ENCODE data around the gene STK4. TPM values are rescaled to one million over a fixed set of nuclear protein-coding genes. Genes with fewer than 3 reads are reported as not detected.

STK4 gene
- total RNA-seq, 1 experiment from 2014 or later = 52.7 TPM

GRCh38 chr20:44993343-44993742 lies 27.0 kb downstream of the STK4 start:
- CTCF ChIA-PET = interaction anchor here (1.2 kb wide), 1 partner anchor 18 kb away, joined by 6 read pairs; no protein-coding TSS in a partner anchor
- H3K27me3 ChIP-seq (replicated peaks; ENCODE audit: insufficient read depth, low read depth, low read length, poor library complexity) = no peaks in the 10 kb centered on the region
- POLR2A ChIA-PET (ENCODE audit: low non-redundant PET) = no interaction called here
- peak; percentile 87 for DNase-seq (ENCODE audit: low spot score)
- peaks cover 45% of the 10 kb centered on the region for H3K4me1 ChIP-seq (ENCODE audit: insufficient read depth, low read length, poor library complexity, severe bottlenecking)
- no peaks in the 10 kb centered on the region for H3K9me3 ChIP-seq (ENCODE audit: low read depth, low read length, poor library complexity, severe bottlenecking)
- peak overlapping the region; percentile 28 for H3K4me3 ChIP-seq (ENCODE audit: low read depth, low read length, poor library complexity, severe bottlenecking)
- TF ChIP-seq CTCF (conservative IDR thresholded peaks at IDR 0.05; ENCODE audit: low read depth, low read length) (no peak), EZH2 (IDR thresholded peaks at IDR 0.05; ENCODE audit: borderline replicate concordance, low read depth, low read length, poor library complexity, severe bottlenecking) (no peak)
- no TSS peak for BruUV-seq (replicated peaks)
- peak overlapping the region; percentile 81 for H3K27ac ChIP-seq (ENCODE audit: low read depth, low read length, poor library complexity, severe bottlenecking)
- intact Hi-C loops (cut with micrococcal nuclease; ENCODE audit: unreplicated experiment) = no loop called here
- peaks cover 22% of the 10 kb centered on the region for H3K36me3 ChIP-seq (ENCODE audit: insufficient read depth, low read length, poor library complexity, severe bottlenecking)

DNA sequence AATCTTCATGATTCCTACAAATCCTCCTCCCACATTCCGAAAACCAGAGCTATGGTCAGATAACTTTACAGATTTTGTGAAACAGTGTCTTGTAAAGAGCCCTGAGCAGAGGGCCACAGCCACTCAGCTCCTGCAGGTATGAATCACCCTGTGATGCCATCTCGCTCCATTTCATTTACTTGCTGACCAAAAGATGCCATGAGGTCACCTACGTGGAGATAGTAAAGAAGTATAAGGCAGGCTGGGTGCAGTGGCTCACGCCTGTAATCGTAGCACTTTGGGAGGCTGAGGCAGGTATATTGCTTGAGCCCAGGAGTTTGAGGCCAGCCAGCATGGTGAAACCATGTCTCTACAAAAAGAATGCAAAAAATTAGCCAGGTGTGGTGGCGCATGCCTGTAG lies 30.9 kb downstream of the STK4 start:
- Histone ChIP-seq H3K4me3 (ENCODE audit: low read depth, low read length, poor library complexity, severe bottlenecking) (no peak overlapping the region), H3K27me3 (replicated peaks; ENCODE audit: insufficient read depth, low read depth, low read length, poor library complexity) (no peaks in the 10 kb centered on the region), H3K4me1 (ENCODE audit: insufficient read depth, low read length, poor library complexity, severe bottlenecking) (peaks cover 19% of the 10 kb centered on the region), H3K36me3 (ENCODE audit: insufficient read depth, low read length, poor library complexity, severe bottlenecking) (peaks cover 38% of the 10 kb centered on the region), H3K9me3 (ENCODE audit: low read depth, low read length, poor library complexity, severe bottlenecking) (no peaks in the 10 kb centered on the region), H3K27ac (ENCODE audit: low read depth, low read length, poor library complexity, severe bottlenecking) (no peak overlapping the region)
- no TSS peak for BruUV-seq (replicated peaks)
- no peak for TF ChIP-seq CTCF (conservative IDR thresholded peaks at IDR 0.05; ENCODE audit: low read depth, low read length)
- no peak for TF ChIP-seq EZH2 (IDR thresholded peaks at IDR 0.05; ENCODE audit: borderline replicate concordance, low read depth, low read length, poor library complexity, severe bottlenecking)
- ChIA-PET POLR2A (ENCODE audit: low non-redundant PET) (no interaction called here), CTCF (no interaction called here)
- intact Hi-C loops (cut with micrococcal nuclease; ENCODE audit: unreplicated experiment) = no loop called here
- DNase-seq (ENCODE audit: low spot score) = no peak

DNA sequence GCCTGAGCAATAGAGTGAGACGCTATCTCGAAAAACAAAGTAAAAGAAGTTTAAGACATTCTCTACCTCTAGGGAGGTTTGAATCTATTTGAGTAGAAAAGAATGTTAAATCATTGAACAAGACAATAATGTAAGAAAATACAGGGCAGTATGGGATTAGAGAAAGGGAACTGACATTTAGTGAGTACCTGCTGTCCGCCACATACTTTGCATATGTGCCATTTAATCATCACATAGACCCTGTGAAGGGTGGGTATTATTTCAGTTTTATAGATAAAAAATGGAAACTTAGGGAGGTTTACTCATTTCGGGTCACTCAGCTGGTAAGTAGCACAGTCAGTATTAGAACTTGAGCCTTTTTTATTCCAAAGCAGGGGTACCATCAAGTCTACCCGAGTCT lies 31.4 kb downstream of the STK4 start:
- H3K36me3 ChIP-seq (ENCODE audit: insufficient read depth, low read length, poor library complexity, severe bottlenecking) = peaks cover 43% of the 10 kb centered on the region
- intact Hi-C loops (cut with micrococcal nuclease; ENCODE audit: unreplicated experiment) = no loop called here
- no peak overlapping the region for H3K4me3 ChIP-seq (ENCODE audit: low read depth, low read length, poor library complexity, severe bottlenecking)
- no peaks in the 10 kb centered on the region for H3K27me3 ChIP-seq (replicated peaks; ENCODE audit: insufficient read depth, low read depth, low read length, poor library complexity)
- no peak for DNase-seq (ENCODE audit: low spot score)
- POLR2A ChIA-PET (ENCODE audit: low non-redundant PET) = no interaction called here
- no peak overlapping the region for H3K27ac ChIP-seq (ENCODE audit: low read depth, low read length, poor library complexity, severe bottlenecking)
- H3K4me1 ChIP-seq (ENCODE audit: insufficient read depth, low read length, poor library complexity, severe bottlenecking) = peaks cover 19% of the 10 kb centered on the region
- BruUV-seq (replicated peaks) = no TSS peak
- H3K9me3 ChIP-seq (ENCODE audit: low read depth, low read length, poor library complexity, severe bottlenecking) = no peaks in the 10 kb centered on the region
- no peak for TF ChIP-seq CTCF (conservative IDR thresholded peaks at IDR 0.05; ENCODE audit: low read depth, low read length)
- TF ChIP-seq EZH2 (IDR thresholded peaks at IDR 0.05; ENCODE audit: borderline replicate concordance, low read depth, low read length, poor library complexity, severe bottlenecking) = no peak
- CTCF ChIA-PET = no interaction called here
